SH-SY5Y (cell line): ENCODE data around the gene SNX4.

Source experiments
- GATA2 ChIP-seq: IDR thresholded peaks from 2 replicates; pipeline ENCODE4 v1.6.1; 2011; ENCODE audit warnings: mild to moderate bottlenecking, low read depth, low read length
- GATA3 ChIP-seq: IDR thresholded peaks from 2 replicates; pipeline ENCODE4 v1.6.1; 2011; ENCODE audit warnings: low read depth, mild to moderate bottlenecking, low read length, moderate library complexity

- TF ChIP-seq GATA2 (no peak), GATA3 (no peak)
Measured at GRCh38 chr3:125481786-125482185, 38.2 kb downstream of the SNX4 start.
